Ishikawa (cell line): ENCODE results near the gene RYR2.

Source experiments
- CEBPB ChIP-seq: IDR thresholded peaks from 2 replicates; pipeline ENCODE4 v1.6.1; 2012
- CREB1 ChIP-seq: IDR thresholded peaks from 2 replicates; pipeline ENCODE4 v1.6.1; 2012; ENCODE audit warnings: low read depth
- EGR1 ChIP-seq: IDR thresholded peaks from 2 replicates; pipeline ENCODE4 v1.6.1; 2012
- EP300 ChIP-seq: IDR thresholded peaks from 2 replicates; pipeline ENCODE4 v1.6.1; 2012; ENCODE audit warnings: borderline replicate concordance
- FOXM1 ChIP-seq: IDR thresholded peaks from 2 replicates; pipeline ENCODE4 v1.6.1; 2012; ENCODE audit warnings: low read depth, borderline replicate concordance
- NFIC ChIP-seq: IDR thresholded peaks from 2 replicates; pipeline ENCODE4 v1.6.1; 2012
- RAD21 ChIP-seq: IDR thresholded peaks from 2 replicates; pipeline ENCODE4 v1.6.1; 2012; ENCODE audit warnings: low read depth
- TAF1 ChIP-seq: IDR thresholded peaks from 2 replicates; pipeline ENCODE4 v1.6.1; 2012; ENCODE audit warnings: low read depth, mild to moderate bottlenecking
- TCF12 ChIP-seq: IDR thresholded peaks from 2 replicates; pipeline ENCODE4 v1.6.1; 2012; ENCODE audit warnings: low read depth
- TEAD4 ChIP-seq: IDR thresholded peaks from 2 replicates; pipeline ENCODE4 v1.6.1; 2012
- YY1 ChIP-seq: IDR thresholded peaks from 2 replicates; pipeline ENCODE4 v1.6.1; 2012; ENCODE audit warnings: low read depth
- ZBTB7A ChIP-seq: IDR thresholded peaks from 2 replicates; pipeline ENCODE4 v1.6.1; 2012; ENCODE audit warnings: low read depth
- TF ChIP-seq, protein P1 (sequence below): IDR thresholded peaks from 2 replicates; pipeline ENCODE4 v1.6.1; 2012
- TF ChIP-seq, protein P2 (sequence below): IDR thresholded peaks from 2 replicates; pipeline ENCODE4 v1.6.1; 2012; ENCODE audit warnings: low read depth, mild to moderate bottlenecking
- TF ChIP-seq, protein P3 (sequence below): IDR thresholded peaks from 2 replicates; pipeline ENCODE4 v1.6.1; 2012

RYR2 gene

DNA sequence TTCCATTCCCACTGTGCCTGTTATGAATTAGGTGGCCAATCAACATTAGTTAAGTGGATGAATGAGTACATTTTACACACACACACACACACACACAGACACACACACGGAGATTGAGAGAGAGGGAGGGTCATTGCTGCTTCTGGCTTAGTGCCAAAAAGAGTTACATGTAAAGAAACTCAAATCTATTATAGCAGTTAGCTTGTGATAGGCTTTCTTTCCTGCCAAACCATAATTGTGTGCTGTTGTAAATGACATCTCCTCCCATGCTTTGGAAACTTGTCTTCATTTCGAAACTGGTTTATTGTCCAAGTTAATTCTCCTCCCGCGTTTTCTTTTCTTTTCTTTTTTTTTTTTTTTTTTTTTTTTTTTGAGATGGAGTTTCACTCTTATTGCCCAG is 36.3 kb upstream of the RYR2 start:
- TF ChIP-seq RAD21 (no peak), ZBTB7A (no peak), NFIC (0 out of 2 replicates have a peak, but pooled peaks have one; percentile 22)

DNA sequence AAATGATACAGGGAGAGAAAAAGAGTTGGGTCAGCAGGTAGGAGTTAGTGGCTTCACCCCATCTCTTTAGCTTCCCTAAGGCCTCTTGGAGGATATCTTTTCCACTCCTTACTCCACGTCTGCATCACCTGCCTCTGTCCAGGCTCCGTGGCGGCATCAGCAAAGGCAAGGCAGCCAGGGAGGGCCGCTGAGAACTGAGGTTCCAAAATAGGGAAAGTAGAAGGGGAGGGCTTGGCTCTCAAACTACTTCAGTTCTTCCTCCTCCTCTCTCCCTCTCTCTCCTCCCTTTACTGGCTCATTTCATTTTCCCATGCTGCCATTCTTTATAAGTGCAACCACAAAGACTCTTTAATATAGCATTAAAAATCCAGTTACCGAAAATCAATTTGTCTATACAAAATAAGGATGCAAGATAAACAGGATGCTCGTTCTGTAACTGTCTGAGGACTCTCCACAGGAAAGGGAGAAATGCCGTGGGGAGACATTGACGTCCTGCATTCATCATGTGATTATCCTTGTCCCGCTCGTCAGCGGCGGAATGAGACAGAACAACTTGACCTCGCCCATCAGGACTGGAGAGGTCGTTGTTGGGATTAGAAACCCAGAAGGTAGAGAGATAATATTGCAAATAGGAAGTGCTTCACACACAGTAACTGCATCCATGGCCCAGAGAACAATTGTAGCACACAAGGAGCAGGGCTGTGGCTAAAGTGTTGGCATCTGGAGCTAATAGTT is 34.7 kb upstream of the RYR2 start:
- TF ChIP-seq CREB1 (no peak), EP300 (no peak), TAF1 (no peak), EGR1 (no peak), CEBPB (no peak), YY1 (no peak), NFIC (no peak), TCF12 (no peak), TEAD4 (no peak)
- TF ChIP-seq, protein P1, sequence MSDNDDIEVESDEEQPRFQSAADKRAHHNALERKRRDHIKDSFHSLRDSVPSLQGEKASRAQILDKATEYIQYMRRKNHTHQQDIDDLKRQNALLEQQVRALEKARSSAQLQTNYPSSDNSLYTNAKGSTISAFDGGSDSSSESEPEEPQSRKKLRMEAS: no peak
- TF ChIP-seq, protein P2, sequence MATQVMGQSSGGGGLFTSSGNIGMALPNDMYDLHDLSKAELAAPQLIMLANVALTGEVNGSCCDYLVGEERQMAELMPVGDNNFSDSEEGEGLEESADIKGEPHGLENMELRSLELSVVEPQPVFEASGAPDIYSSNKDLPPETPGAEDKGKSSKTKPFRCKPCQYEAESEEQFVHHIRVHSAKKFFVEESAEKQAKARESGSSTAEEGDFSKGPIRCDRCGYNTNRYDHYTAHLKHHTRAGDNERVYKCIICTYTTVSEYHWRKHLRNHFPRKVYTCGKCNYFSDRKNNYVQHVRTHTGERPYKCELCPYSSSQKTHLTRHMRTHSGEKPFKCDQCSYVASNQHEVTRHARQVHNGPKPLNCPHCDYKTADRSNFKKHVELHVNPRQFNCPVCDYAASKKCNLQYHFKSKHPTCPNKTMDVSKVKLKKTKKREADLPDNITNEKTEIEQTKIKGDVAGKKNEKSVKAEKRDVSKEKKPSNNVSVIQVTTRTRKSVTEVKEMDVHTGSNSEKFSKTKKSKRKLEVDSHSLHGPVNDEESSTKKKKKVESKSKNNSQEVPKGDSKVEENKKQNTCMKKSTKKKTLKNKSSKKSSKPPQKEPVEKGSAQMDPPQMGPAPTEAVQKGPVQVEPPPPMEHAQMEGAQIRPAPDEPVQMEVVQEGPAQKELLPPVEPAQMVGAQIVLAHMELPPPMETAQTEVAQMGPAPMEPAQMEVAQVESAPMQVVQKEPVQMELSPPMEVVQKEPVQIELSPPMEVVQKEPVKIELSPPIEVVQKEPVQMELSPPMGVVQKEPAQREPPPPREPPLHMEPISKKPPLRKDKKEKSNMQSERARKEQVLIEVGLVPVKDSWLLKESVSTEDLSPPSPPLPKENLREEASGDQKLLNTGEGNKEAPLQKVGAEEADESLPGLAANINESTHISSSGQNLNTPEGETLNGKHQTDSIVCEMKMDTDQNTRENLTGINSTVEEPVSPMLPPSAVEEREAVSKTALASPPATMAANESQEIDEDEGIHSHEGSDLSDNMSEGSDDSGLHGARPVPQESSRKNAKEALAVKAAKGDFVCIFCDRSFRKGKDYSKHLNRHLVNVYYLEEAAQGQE: no peak
- TF ChIP-seq, protein P3, sequence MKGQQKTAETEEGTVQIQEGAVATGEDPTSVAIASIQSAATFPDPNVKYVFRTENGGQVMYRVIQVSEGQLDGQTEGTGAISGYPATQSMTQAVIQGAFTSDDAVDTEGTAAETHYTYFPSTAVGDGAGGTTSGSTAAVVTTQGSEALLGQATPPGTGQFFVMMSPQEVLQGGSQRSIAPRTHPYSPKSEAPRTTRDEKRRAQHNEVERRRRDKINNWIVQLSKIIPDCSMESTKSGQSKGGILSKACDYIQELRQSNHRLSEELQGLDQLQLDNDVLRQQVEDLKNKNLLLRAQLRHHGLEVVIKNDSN: no peak

DNA sequence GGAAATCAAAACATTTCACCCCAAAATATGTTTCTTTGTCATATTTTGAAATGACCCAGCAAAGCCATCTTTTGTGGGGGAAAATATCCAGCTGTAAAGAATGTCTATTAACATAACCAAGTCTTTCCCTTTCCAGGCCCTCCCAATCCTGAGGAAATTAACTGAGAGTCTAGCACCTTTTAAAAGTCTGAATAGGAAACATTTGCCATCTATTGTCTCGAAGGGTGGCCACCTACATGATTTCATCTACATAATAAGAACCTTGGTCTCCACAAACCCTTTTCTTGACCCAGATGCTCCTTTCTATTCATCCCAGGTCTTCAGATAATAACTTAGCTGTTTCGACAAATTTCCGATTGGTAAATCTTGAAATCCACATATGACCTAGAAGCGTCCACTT is 32.4 kb upstream of the RYR2 start:
- TF ChIP-seq ZBTB7A (no peak), RAD21 (no peak), YY1 (no peak), CREB1 (no peak), TEAD4 (no peak), EP300 (no peak), NFIC (no peak), EGR1 (no peak)
- TF ChIP-seq, protein P3: no peak
- TF ChIP-seq, protein P1: no peak
- TF ChIP-seq, protein P2: no peak

DNA sequence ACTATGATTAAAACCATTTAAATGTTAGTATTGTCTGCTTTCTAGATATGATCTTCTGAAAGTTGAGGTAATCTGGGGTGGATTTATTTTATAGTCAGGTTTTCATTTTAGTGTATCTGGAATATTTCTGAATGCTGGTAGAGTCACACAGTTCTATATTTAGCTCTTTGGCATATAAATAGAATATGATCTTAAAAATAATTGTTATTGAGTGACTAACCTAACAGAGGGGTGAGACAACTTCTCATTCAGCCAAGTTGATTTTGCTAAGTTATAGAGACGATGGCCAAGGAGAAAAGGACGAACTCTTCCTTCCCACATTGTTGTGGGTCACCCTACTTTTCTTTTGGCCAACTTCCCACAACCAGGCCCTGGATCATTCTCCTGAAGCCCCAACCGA is 30.6 kb upstream of the RYR2 start:
- TF ChIP-seq RAD21: no peak
- TF ChIP-seq CEBPB: no peak
- no peak for TF ChIP-seq NFIC
- TF ChIP-seq TAF1: no peak

DNA sequence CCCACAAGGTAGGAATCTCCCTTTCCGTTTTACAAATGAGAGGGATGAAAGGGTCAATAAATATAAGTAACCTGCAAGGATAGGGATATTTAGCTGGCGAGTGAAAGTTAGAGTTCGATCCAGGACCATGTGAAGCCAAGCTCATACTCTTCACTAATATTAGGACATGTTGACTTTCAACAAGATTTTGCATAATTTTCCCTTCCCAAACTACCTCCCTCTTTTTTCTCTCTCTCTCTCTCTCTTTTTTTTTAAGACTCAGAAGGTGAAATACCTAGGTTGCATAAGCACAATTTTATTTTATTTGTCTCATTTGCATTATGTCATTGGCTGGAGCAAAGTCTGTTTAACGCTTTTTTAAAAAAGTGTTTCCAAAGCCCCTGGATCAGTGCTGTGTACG is 29.6 kb upstream of the RYR2 start:
- no peak for TF ChIP-seq RAD21
- TF ChIP-seq, protein P2: no peak
- no peak for TF ChIP-seq EGR1
- no peak for TF ChIP-seq TAF1
- no peak for TF ChIP-seq NFIC
- no peak for TF ChIP-seq CEBPB
- TF ChIP-seq FOXM1: no peak
